ENCODE results near the gene TSC22D4.

DNA sequence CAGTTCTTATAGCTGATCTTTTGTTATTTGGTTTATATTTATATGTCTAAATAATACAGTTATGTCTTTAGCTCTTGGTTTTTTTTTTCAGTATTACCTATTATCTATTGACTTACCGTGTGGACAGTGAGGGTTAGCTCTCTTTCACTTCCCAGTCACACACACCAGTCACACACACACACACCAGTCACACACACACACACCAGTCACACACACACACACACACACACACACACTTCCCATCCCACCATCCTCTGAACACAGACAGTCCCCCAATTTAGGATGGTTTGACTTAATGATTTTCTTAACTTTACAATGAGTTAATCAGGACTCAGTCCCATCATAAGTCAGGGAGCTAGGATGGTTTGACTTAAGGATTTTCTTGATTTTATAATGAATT is 41.1 kb upstream of the TSC22D4 start:
- TF ChIP-seq, protein P1, sequence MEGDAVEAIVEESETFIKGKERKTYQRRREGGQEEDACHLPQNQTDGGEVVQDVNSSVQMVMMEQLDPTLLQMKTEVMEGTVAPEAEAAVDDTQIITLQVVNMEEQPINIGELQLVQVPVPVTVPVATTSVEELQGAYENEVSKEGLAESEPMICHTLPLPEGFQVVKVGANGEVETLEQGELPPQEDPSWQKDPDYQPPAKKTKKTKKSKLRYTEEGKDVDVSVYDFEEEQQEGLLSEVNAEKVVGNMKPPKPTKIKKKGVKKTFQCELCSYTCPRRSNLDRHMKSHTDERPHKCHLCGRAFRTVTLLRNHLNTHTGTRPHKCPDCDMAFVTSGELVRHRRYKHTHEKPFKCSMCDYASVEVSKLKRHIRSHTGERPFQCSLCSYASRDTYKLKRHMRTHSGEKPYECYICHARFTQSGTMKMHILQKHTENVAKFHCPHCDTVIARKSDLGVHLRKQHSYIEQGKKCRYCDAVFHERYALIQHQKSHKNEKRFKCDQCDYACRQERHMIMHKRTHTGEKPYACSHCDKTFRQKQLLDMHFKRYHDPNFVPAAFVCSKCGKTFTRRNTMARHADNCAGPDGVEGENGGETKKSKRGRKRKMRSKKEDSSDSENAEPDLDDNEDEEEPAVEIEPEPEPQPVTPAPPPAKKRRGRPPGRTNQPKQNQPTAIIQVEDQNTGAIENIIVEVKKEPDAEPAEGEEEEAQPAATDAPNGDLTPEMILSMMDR (IDR thresholded peaks at IDR 0.05) = no peak
- TF ChIP-seq POLR2A (IDR thresholded peaks at IDR 0.05) = no peak

Data from uterus (tissue), 2 donors.